ENCODE measurements around the gene NPC1L1.

DNA sequence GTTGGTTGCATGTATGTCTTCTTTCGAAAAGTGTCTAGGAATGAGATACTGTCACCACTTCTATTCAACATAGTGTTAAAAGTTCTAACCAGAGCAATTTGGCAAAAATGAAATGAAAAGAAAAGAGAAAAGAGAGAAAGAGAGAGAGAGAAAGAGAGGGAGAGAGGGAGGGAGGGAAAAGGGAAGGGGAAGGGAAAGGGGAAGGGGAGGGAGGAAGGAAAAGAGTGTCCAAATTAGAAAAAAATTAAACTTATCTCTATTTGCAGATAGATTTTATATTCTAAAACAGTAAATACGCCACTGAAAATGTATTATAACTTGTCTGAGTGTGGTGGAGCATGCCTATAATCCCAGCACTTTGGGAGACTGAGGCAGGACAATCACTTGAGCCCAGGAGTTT is 16.4 kb upstream of the NPC1L1 start:
- TF ChIP-seq EZH2 (IDR thresholded peaks at IDR 0.05) (no peak), POLR2AphosphoS5 (IDR thresholded peaks at IDR 0.05; ENCODE audit: borderline replicate concordance, low read depth, low read length) (no peak), FOXP2 (optimal IDR thresholded peaks at IDR 0.05; ENCODE audit: control extremely low read depth, extremely low read length, insufficient read depth) (no peak)

All from SK-N-MC (cell line).